ENCODE data around the gene PRKN.

DNA sequence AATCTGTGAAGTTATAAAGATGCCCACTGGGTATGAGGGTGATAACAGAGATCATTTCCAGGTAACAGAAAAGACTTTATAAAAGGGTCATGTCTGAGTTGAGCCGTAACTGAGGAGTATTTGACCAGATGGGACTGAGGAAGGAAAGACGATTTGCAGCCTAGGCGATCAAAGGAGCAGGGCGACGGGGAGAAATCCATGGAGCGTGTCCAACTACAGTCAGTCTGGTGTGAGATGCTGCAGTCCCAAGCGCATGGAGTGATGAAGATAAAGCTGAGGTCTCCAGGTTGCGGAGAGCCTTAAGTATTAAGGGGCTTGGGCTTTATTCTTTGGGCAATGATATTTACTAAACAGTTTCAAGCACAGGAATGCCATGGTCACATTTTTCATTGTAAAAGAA, 166.7 kb downstream of the PRKN start:
- TF ChIP-seq, protein P1, sequence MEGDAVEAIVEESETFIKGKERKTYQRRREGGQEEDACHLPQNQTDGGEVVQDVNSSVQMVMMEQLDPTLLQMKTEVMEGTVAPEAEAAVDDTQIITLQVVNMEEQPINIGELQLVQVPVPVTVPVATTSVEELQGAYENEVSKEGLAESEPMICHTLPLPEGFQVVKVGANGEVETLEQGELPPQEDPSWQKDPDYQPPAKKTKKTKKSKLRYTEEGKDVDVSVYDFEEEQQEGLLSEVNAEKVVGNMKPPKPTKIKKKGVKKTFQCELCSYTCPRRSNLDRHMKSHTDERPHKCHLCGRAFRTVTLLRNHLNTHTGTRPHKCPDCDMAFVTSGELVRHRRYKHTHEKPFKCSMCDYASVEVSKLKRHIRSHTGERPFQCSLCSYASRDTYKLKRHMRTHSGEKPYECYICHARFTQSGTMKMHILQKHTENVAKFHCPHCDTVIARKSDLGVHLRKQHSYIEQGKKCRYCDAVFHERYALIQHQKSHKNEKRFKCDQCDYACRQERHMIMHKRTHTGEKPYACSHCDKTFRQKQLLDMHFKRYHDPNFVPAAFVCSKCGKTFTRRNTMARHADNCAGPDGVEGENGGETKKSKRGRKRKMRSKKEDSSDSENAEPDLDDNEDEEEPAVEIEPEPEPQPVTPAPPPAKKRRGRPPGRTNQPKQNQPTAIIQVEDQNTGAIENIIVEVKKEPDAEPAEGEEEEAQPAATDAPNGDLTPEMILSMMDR (IDR thresholded peaks at IDR 0.05; ENCODE audit: poor library complexity, severe bottlenecking) = no peak
- TF ChIP-seq RAD21 (conservative IDR thresholded peaks at IDR 0.05) (no peak), EP300 (conservative IDR thresholded peaks at IDR 0.05; ENCODE audit: poor library complexity, severe bottlenecking) (no peak), EZH2 (IDR thresholded peaks at IDR 0.05; ENCODE audit: borderline replicate concordance, insufficient read depth, low read length, poor library complexity, severe bottlenecking) (no peak)

All from neural cell (in vitro differentiated cells).